ENCODE measurements around the gene TRERF1.
"Not testable (repeated sequence)": the region's sequence is repeated elsewhere in the genome, so short reads cannot be mapped to it uniquely, and the experiment has no call there.

The TRERF1 gene

GRCh38 chr6:42341771-42342553 is 109.8 kb downstream of the TRERF1 start:
- in situ Hi-C loops (cut with MboI; ENCODE audit: low sequenced_read_pairs), result no loop called here

GRCh38 chr6:42341221-42341620 is 110.5 kb downstream of the TRERF1 start:
- in situ Hi-C loops (cut with MboI; ENCODE audit: low sequenced_read_pairs), result no loop called here

GRCh38 chr6:42340511-42340910 is 111.2 kb downstream of the TRERF1 start:
- in situ Hi-C loops (cut with MboI; ENCODE audit: low sequenced_read_pairs), result no loop called here

GRCh38 chr6:42339991-42340401 is 111.7 kb downstream of the TRERF1 start:
- in situ Hi-C loops (cut with MboI; ENCODE audit: low sequenced_read_pairs), result no loop called here

GRCh38 chr6:42338744-42339222 is 112.9 kb downstream of the TRERF1 start:
- in situ Hi-C loops (cut with MboI; ENCODE audit: low sequenced_read_pairs), result no loop called here

- in situ Hi-C loops (cut with MboI; ENCODE audit: low sequenced_read_pairs), result no loop called here
These were observed 113.6 kb downstream of the TRERF1 start for GRCh38 chr6:42337985-42338743.

- in situ Hi-C loops (cut with MboI; ENCODE audit: low sequenced_read_pairs), result no loop called here
These were observed 115.3 kb downstream of the TRERF1 start for GRCh38 chr6:42336431-42336830.

GRCh38 chr6:42335896-42336295 is 115.8 kb downstream of the TRERF1 start:
- in situ Hi-C loops (cut with MboI; ENCODE audit: low sequenced_read_pairs), result no loop called here

GRCh38 chr6:42334870-42335269 is 116.9 kb downstream of the TRERF1 start:
- in situ Hi-C loops (cut with MboI; ENCODE audit: low sequenced_read_pairs), result no loop called here

GRCh38 chr6:42333612-42334011 is 118.1 kb downstream of the TRERF1 start:
- in situ Hi-C loops (cut with MboI; ENCODE audit: low sequenced_read_pairs), result no loop called here

GRCh38 chr6:42332916-42333315 is 118.8 kb downstream of the TRERF1 start:
- in situ Hi-C loops (cut with MboI; ENCODE audit: low sequenced_read_pairs), result no loop called here

- in situ Hi-C loops (cut with MboI; ENCODE audit: low sequenced_read_pairs), result no loop called here
These were observed 120.7 kb downstream of the TRERF1 start for GRCh38 chr6:42331019-42331418.

- in situ Hi-C loops (cut with MboI; ENCODE audit: low sequenced_read_pairs), result no loop called here
These were observed 125.5 kb downstream of the TRERF1 start for GRCh38 chr6:42326248-42326647.

GRCh38 chr6:42324656-42325324 is 126.9 kb downstream of the TRERF1 start:
- in situ Hi-C loops (cut with MboI; ENCODE audit: low sequenced_read_pairs), result not testable (repeated sequence)

- in situ Hi-C loops (cut with MboI; ENCODE audit: low sequenced_read_pairs), result no loop called here
These were observed 129.1 kb downstream of the TRERF1 start for GRCh38 chr6:42322676-42323075.

GRCh38 chr6:42321976-42322375 is 129.8 kb downstream of the TRERF1 start:
- in situ Hi-C loops (cut with MboI; ENCODE audit: low sequenced_read_pairs), result no loop called here

- in situ Hi-C loops (cut with MboI; ENCODE audit: low sequenced_read_pairs), result no loop called here
These were observed 131.0 kb downstream of the TRERF1 start for GRCh38 chr6:42320762-42321161.

GRCh38 chr6:42318480-42318879 is 133.2 kb downstream of the TRERF1 start:
- in situ Hi-C loops (cut with MboI; ENCODE audit: low sequenced_read_pairs), result no loop called here

GRCh38 chr6:42316981-42317380 is 134.7 kb downstream of the TRERF1 start:
- in situ Hi-C loops (cut with MboI; ENCODE audit: low sequenced_read_pairs), result no loop called here

GRCh38 chr6:42315991-42316970 is 135.4 kb downstream of the TRERF1 start:
- in situ Hi-C loops (cut with MboI; ENCODE audit: low sequenced_read_pairs), result no loop called here
